Limb (tissue), 2 donors: ENCODE measurements around the gene GPR21.

Experiments used
- DNase-seq, 2 donors: peaks; one replicate each; pipeline ENCODE4 v3.0.0-alpha.2; 2016; ENCODE audit errors: extremely low spot score in 2 of 2

Gene GPR21

GRCh38 chr9:123033864-123034601, 566 bp downstream of the GPR21 start:
- no peak for DNase-seq

DNA sequence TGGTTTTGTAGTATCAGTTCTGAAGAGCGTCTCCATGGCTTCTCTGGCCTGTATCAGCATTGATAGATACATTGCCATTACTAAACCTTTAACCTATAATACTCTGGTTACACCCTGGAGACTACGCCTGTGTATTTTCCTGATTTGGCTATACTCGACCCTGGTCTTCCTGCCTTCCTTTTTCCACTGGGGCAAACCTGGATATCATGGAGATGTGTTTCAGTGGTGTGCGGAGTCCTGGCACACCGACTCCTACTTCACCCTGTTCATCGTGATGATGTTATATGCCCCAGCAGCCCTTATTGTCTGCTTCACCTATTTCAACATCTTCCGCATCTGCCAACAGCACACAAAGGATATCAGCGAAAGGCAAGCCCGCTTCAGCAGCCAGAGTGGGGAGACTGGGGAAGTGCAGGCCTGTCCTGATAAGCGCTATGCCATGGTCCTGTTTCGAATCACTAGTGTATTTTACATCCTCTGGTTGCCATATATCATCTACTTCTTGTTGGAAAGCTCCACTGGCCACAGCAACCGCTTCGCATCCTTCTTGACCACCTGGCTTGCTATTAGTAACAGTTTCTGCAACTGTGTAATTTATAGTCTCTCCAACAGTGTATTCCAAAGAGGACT, 1.5 kb downstream of the GPR21 start:
- DNase-seq: no peak

DNA sequence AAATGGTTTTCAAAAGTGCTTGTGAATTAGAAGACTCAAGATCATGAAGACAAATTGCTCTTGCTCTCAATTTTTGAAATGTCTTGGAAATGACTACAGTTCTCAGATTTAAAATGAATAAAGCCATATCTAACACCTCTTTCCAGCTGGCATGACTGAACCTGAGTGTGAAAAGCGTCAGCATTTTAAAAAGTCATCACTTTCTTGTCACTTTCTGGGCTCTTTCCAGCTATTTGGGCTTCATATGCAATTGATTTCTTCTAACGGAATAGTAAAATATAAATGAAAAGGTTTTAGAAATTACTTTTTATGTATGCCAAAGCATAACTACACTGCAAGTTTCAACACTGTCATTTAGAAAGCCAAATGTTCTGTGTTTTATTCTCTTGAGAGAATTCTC, 2.3 kb downstream of the GPR21 start:
- DNase-seq: no peak

DNA sequence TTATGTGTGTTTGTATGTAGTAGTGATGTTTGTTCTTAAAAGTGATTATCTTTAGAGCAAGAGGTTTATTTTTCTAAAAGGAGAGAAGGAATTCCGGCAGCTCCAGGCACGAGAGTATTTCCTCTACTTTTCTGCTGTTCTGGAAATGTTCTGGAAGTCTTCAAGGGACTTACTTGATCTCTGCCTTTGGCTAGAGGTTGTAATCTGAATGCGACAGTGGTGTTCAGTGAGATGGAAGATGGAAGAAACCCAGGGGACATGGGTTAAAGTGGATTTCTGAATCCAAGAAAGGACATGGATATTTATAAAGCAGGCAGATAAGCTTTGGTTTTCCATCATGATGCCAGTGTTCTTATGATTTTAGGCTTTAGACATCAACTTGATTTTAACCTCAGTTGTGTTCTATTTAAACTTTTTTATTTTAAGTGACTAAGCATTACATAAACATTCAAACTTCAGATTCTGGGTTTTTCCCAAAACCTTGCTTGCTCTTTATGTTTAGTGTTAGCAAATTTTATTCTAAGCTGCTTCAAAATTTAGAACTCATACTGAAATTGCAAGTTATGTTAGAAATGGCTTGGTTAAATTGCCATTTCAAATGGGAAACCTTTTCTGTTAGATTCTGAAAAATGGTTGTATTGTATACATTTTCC, 3.6 kb downstream of the GPR21 start:
- no peak for DNase-seq

- no peak for DNase-seq
Measured at GRCh38 chr9:123039617-123040219, 6.3 kb downstream of the GPR21 start.

- no peak for DNase-seq
Measured at GRCh38 chr9:123040801-123041200, 7.3 kb downstream of the GPR21 start.

DNA sequence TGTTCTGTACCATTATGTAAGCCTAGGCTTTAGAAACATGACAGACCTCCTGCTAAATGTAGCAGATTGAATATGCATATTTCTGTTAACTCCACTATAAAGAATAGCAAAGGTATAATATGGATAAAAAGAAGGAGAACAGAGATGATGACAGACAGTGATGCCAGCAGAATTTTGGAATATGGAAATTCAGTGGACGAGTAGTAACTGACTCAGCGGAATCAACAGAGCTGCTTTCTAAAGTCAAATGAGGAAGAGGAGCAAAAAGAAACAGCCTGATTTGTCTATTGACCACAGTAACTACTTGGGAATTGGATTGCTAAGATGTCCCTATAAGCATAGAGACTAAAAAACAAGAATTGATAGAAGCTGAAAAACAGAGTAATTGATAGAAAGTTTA, 8.0 kb downstream of the GPR21 start:
- DNase-seq: no peak

DNA sequence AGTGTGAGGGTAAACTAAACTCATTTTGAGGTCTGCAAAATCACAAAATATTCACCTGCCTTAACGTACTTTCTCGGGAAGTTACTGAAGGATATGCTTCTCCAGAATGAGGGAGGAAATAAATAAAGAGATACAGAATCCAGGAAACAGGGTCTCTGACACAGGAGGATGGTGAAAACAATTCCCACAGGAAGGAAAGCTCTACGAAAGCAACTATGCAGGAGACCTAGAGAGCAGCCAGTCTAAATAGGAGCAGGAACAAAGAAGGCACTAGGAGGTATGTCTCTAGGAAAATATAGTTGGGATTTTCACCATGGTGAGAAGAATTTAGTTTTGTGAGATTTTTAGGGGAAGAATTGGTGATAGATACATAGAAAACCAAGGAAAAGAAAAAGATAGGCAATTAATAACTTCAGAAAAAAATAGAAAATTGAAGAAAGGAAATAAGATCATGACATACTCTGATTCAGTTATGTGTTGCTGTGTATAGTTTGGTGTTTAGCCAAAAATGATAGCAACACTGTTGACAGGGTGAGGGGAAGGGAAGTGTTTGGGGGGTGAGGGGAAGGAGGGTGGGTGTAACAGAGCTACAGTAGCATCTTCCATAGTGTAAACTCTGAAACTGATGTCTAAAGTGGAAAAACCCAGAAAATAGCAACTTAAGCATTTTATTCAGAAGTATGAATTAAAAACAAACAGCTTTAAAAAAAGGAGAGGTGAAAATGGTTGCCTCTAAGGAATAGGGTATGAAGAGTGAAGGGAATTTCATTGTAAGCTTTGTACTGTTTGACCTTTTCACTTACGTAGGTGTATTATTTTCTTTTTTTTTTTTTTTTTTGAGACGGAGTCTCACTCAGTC, 9.8 kb downstream of the GPR21 start:
- DNase-seq: no peak

DNA sequence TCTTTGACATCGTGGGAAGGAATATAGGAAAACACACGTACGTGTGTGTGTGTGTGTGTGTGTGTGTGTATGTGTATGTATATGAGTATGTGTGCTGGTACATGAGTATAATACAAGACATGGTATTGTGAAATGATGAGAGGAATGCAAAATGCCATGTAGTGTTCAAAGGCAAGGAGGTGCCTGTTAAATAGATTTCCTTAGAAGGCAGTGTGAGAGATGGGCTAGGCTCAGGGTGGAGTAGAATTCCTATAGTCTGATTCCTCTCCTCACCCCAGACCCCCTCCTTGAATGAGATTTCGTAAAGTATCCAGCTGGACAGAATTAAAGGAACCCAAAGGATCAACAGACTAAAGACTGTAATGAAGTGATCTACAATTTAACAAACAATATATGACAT, 11.1 kb downstream of the GPR21 start:
- no peak for DNase-seq

GRCh38 chr9:123046406-123047195, 13.1 kb downstream of the GPR21 start:
- no peak for DNase-seq

DNA sequence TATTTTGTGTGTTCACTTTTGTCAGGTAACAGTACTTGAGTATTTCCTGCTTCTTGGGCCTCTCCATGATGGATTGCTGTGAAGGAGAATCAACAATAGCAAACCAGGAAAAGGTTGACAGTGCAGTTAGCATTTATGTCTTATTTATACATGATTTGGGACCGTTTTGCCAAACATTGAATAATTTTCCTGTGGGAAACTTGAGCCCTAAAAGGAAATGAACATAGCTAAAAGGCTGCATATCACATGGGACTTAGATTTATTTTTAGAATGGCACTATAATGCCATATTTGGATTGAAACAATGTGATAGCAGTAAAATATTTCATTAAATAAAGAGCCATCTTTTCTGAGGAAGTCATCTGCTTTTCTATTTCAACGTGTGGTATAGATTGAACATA, 15.3 kb downstream of the GPR21 start:
- DNase-seq: no peak

GRCh38 chr9:123049589-123050222, 16.2 kb downstream of the GPR21 start:
- DNase-seq: no peak

DNA sequence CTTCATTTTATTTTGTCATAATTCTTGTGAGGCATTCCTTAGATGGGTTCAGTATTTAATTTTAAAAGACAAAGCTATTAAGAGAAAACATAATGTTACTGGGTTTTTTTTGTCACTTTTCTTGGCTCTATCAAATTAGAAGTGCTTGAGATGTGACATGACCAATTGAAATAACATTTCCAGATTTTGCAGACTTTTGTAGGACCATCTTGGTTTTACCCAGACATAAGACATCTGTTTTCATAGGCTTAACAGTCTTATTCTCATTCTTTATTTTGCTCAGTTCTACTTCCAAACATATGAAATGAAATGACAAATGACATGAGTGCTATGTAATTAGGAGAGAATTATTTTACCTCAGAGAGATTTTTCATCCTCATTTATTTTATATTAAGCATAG, 19.6 kb downstream of the GPR21 start:
- no peak for DNase-seq

DNA sequence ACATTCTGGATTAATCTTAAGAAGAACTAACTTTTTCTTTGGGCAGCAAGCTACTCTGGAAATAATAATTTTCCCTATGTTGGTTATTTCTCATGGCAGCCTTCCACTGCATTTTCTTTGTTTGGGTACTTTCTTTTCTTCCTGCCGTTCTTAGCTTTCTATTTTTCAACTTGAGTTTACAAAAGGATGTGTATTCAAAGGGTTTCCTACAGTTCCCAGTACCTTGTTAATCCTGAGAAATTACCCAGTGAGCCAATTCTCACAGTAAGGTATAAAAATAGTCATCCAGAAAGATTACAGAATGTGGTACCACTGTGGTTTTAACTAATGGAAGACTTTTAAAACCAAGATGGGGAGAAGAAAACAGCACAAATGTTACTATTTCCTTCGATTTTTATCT, 20.2 kb downstream of the GPR21 start:
- no peak for DNase-seq

DNA sequence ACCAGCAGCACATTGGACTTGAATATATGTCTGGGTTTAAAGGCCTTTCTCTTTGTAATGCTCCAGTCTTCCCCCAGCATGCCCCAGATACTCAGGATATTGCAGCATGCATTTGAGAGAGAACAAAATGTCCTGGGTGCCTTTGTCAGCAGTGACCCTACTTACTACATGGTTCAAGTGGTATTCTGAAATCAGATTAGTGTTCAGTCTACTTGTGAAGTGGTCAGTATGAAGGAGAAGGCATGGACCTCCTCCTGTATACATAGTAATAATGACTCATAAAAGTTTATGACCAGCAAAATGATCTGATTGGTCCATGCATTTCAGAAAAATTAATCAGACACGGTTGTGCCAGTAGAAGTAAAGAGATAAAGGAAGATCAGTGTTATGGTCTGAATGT, 25.4 kb downstream of the GPR21 start:
- no peak for DNase-seq

DNA sequence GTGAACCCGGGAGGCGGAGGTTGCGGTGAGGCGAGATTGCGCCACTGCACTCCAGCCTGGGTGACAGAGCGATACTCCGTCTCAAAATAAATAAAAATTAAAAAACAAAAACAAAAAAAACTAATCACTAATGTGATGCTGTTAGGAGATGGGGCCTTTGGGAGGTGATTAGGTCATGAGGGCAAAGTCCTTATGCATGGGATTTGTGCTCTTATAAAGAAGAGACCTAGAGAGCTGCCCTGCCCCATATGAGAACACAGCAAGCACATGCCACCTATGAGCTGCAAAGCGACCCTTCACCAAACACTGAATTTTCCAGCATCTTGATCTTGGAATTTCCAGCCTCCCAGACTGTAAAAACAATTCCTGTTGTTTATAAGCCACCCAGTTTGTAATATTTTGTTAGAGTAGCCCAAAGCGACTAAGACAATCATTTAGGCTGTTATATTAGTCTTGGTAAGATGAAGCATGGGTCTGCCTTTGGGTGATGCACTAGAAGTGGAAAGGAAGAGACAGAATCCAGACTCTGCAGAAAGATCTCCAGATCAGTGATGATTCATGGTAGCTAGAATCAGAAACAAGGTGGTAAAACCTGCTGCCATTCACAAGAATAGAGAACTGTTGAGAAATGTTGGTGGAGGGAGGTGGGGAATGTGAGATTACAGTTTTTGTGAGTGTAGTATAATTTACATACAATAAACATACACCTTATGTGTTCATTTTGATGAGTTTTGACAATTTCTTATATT, 26.2 kb downstream of the GPR21 start:
- no peak for DNase-seq

DNA sequence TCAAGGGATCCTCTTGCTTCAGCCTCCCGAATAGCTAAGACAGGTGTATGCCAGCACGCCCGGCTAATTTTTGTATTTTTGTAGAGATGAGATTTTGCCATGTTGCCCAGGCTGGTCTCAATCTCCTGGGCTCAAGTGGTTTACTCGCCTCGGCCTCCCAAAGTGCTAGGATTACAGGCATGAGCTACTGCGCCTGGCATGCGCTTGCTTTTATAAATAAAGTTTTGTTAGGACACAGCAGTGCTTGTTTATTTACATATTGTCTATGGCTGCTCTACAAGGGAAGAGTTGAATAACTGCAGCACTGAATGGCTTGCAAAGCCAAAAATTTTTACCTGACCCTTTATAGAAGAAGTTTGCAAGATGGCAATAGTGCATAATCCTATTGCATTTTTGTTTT, 27.7 kb downstream of the GPR21 start:
- no peak for DNase-seq

- no peak for DNase-seq
Measured at GRCh38 chr9:123062351-123063176, 29.1 kb downstream of the GPR21 start.

DNA sequence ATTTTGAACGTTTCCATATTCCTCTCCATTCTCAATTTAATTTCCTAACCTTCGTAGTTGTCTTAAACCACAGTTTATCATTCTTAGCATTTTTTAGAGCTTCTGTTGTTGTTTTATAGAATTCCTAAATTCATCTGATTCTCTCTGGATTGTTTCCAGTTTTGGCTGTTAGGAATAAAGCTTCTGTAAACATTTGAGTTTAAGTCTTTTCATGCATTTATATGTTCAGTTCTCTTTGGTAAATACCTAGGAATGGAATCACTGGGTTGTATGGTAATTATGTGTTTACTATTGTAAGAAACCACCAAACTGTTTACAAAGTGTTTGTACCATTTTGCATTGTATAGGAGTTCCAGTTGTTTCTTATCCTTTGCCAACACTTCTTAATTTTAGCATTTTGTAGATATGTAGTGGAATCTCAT, 29.7 kb downstream of the GPR21 start:
- no peak for DNase-seq
